Neural progenitor cell (in vitro differentiated cells): Measurements from ENCODE around the gene TGM6.

Source experiments
- CTCF ChIP-seq: fragments of 200-600 bp; sonication (generic); IDR thresholded peaks from 2 replicates; pipeline ENCODE4 v1.5.1; 2017; ENCODE audit warnings: antibody characterized with exemption, mild to moderate bottlenecking
- EZH2 ChIP-seq: fragments of 200-600 bp; sonication (generic); IDR thresholded peaks from 2 replicates; pipeline ENCODE4 v1.6.1; 2017; ENCODE audit warnings: antibody characterized with exemption, mild to moderate bottlenecking, moderate library complexity
- EZH2phosphoT487 ChIP-seq: fragments of 200-600 bp; sonication (generic); IDR thresholded peaks from 2 replicates; pipeline ENCODE4 v1.6.1; 2017; ENCODE audit warnings: antibody characterized with exemption

- no peak for TF ChIP-seq EZH2phosphoT487
- TF ChIP-seq CTCF, result no peak
- TF ChIP-seq EZH2, result no peak
Measured at GRCh38 chr20:2358006-2358405, 22.7 kb upstream of the TGM6 start.
